Measurements from ENCODE around the gene CHST8. TPM values are rescaled to one million over a fixed set of nuclear protein-coding genes. Genes with fewer than 3 reads are reported as not detected.

Gene CHST8
- polyA plus RNA-seq, 3 donors: not detected

GRCh38 chr19:33804021-33804799 lies 182.5 kb downstream of the CHST8 start:
- H3K9me3 ChIP-seq (replicated peaks in 1 of 2; ENCODE audit: control insufficient read depth in 1 of 2, insufficient read depth in 1 of 2, low read length in 2 of 2): no peaks in the 10 kb centered on the region
- no peak for DNase-seq
- intact Hi-C loops (cut with micrococcal nuclease): no loop called here
- TF ChIP-seq CTCF (IDR thresholded peaks at IDR 0.05): no peak
- peaks cover 66 to 97% of the 10 kb centered on the region in 2 donors for H3K36me3 ChIP-seq (replicated peaks in 1 of 2; ENCODE audit: control insufficient read depth in 1 of 2, insufficient read depth in 2 of 2, low read length in 2 of 2)
- H3K4me2 ChIP-seq (replicated peaks; ENCODE audit: extremely low read depth, low read length, poor library complexity, severe bottlenecking): no peak overlapping the region
- no peak overlapping the region for H3K9ac ChIP-seq (ENCODE audit: insufficient read depth, low read length, poor library complexity, severe bottlenecking)
- H3K27ac ChIP-seq (ENCODE audit: low read depth in 1 of 2, low read length in 2 of 2): no peak overlapping the region
- H2AFZ ChIP-seq (ENCODE audit: insufficient read depth, low read depth, low read length, poor library complexity, severe bottlenecking): no peak overlapping the region
- H3K27me3 ChIP-seq (ENCODE audit: control insufficient read depth in 2 of 2, insufficient read depth in 2 of 2, low read length in 2 of 2): no peaks in the 10 kb centered on the region
- H3K4me3 Mint-ChIP-seq: no peak overlapping the region
- 96% methylated on average over 6 of the region's 10 CpGs for WGBS (ENCODE audit: insufficient coverage)
- no peaks in the 10 kb centered on the region for H3K9me3 Mint-ChIP-seq
- peak overlapping the region in 2 of 7 donors; percentile 18 to 30 for H3K27ac Mint-ChIP-seq
- no peaks in the 10 kb centered on the region for H3K4me1 ChIP-seq (ENCODE audit: control insufficient read depth in 1 of 2, insufficient read depth in 2 of 2, low read length in 2 of 2)
- peaks cover 0 to 5% (median 2%) of the 10 kb centered on the region in 3 donors for H3K27me3 Mint-ChIP-seq (ENCODE audit: low read depth in 3 of 3)
- no peak overlapping the region for H3K4me3 ChIP-seq (replicated peaks in 1 of 3; ENCODE audit: low read depth in 2 of 3, low read length in 3 of 3)
- H4K20me1 ChIP-seq (ENCODE audit: insufficient read depth, low read length): no peaks in the 10 kb centered on the region
- H3K36me3 Mint-ChIP-seq: peaks cover 73 to 93% of the 10 kb centered on the region in 2 donors
- peaks cover 5% of the 10 kb centered on the region for H3K4me1 Mint-ChIP-seq
- H3K79me2 ChIP-seq (ENCODE audit: insufficient read depth, low read length): no peaks in the 10 kb centered on the region

- H3K27ac ChIP-seq (ENCODE audit: low read depth in 1 of 2, low read length in 2 of 2): no peak overlapping the region
- no peaks in the 10 kb centered on the region for H3K27me3 ChIP-seq (ENCODE audit: control insufficient read depth in 2 of 2, insufficient read depth in 2 of 2, low read length in 2 of 2)
- H3K4me3 ChIP-seq (replicated peaks in 1 of 3; ENCODE audit: low read depth in 2 of 3, low read length in 3 of 3): no peak overlapping the region
- H3K9me3 ChIP-seq (replicated peaks in 1 of 2; ENCODE audit: control insufficient read depth in 1 of 2, insufficient read depth in 1 of 2, low read length in 2 of 2): no peaks in the 10 kb centered on the region
- peaks cover 0 to 2% (median 0%) of the 10 kb centered on the region in 3 donors for H3K27me3 Mint-ChIP-seq (ENCODE audit: low read depth in 3 of 3)
- H3K79me2 ChIP-seq (ENCODE audit: insufficient read depth, low read length): no peaks in the 10 kb centered on the region
- no peak overlapping the region for H3K4me2 ChIP-seq (replicated peaks; ENCODE audit: extremely low read depth, low read length, poor library complexity, severe bottlenecking)
- no peaks in the 10 kb centered on the region for H3K4me1 ChIP-seq (ENCODE audit: control insufficient read depth in 1 of 2, insufficient read depth in 2 of 2, low read length in 2 of 2)
- no peak overlapping the region for H3K4me3 Mint-ChIP-seq
- no peak for TF ChIP-seq CTCF (IDR thresholded peaks at IDR 0.05)
- H3K9me3 Mint-ChIP-seq: no peaks in the 10 kb centered on the region
- H3K36me3 Mint-ChIP-seq: peaks cover 72 to 88% of the 10 kb centered on the region in 2 donors
- peaks cover 67 to 92% of the 10 kb centered on the region in 2 donors for H3K36me3 ChIP-seq (replicated peaks in 1 of 2; ENCODE audit: control insufficient read depth in 1 of 2, insufficient read depth in 2 of 2, low read length in 2 of 2)
- H4K20me1 ChIP-seq (ENCODE audit: insufficient read depth, low read length): no peaks in the 10 kb centered on the region
- no peak overlapping the region for H2AFZ ChIP-seq (ENCODE audit: insufficient read depth, low read depth, low read length, poor library complexity, severe bottlenecking)
- no peak overlapping the region for H3K9ac ChIP-seq (ENCODE audit: insufficient read depth, low read length, poor library complexity, severe bottlenecking)
- H3K4me1 Mint-ChIP-seq: peaks cover 3% of the 10 kb centered on the region
- 100% methylated on average over 2 of the region's 3 CpGs for WGBS (ENCODE audit: insufficient coverage)
- peak overlapping the region in 1 of 7 donors; percentile 23 for H3K27ac Mint-ChIP-seq
- no peak for DNase-seq
- intact Hi-C loops (cut with micrococcal nuclease): no loop called here
Observed at GRCh38 chr19:33805313-33805712, 183.6 kb downstream of the CHST8 start.

Measured in CD14-positive monocyte (primary cell).